HG02763 (cell line): ENCODE results near the gene PTPRE.
A peak's percentile ranks its signal among the peaks of the same experiment; 100 is the strongest.

Experiments used
- ATAC-seq: cut with Tn5 transposase; IDR thresholded peaks from one replicate; pipeline ENCODE4 v1.9.1; 2021; ENCODE audit warnings: mild to moderate bottlenecking, moderate library complexity; ENCODE audit not compliant: unreplicated experiment

Gene PTPRE

DNA sequence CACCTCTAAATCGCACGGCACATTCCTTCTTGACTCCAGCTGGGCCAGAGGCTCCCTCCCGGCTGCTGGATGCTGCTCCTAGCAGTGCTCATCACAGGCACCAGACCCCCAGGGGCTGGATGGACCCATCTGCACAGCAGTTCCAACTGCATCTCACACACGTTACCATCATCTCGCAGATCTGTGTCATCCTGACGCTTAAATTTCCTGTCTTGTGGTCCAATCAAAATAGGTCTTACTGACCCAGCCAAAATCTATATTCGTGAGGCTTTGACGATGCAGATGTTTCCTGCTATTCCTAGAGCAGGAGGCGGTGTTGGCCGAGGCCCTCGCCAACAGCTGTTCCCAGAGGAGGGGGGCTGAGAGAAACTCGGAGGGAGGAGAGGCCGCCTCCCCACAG is 111.3 kb downstream of the PTPRE start:
- ATAC-seq: no peak

DNA sequence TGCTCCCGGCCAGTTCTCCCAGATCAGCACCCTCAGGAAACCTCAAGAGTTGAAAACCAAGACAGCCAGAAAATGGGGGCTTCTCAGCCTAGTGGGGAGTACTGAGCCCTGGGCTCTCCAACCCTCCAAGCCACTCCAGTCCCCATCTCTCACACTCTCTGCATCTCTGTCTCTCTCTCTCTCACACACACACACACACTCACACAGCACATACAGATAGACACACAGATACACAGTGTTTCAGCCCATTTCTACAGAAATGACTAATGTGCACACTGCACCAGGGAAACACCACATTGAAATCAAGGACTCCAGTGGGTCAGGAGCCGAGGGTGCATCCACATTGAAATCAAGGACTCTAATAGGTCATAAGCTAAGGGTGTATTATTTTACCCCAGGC is 111.8 kb downstream of the PTPRE start:
- no peak for ATAC-seq

DNA sequence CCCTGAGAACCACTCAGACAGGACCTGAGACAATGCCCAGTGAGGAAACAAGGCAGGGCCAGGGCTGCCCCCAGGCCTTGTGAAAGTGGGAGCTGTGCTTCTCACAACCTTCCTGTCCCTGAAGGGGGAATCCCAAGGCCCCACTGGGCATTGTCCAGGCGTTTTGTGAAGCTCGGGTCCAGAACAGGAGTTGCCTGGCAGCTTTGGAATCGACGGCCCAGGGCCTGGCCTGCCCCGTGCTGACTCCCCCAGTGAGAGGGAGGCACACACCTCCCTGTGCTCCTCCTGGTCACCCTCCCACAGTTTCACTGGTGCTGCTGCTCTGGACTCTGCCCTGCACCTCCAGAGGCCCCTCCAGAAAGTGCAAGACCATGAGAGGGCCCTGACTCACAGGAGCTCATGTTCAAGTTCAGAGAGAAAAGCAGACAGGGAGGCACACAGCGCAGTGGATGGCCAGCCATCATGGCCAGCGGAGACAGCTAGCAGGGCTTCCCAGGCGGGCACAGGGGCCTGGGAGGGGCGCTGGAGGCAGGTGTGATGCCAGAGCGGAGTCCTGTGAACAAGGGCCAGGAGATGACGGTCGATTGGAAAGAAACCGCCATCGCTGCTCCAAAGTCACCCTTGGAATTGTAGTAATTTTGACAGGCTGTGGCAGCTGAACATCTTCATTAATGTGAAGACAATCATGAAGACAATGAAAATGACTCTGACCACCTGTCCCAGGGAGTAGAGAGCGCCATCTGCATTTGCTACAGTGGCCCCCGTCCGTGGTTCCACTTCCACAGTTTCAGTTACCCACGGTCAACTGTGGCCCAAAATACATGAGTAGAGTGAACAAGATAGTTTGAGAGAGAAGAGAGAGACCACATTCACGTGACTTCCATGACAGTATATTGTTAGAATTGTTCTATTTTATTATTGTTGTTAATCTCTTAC is 115.6 kb downstream of the PTPRE start:
- ATAC-seq: no peak

DNA sequence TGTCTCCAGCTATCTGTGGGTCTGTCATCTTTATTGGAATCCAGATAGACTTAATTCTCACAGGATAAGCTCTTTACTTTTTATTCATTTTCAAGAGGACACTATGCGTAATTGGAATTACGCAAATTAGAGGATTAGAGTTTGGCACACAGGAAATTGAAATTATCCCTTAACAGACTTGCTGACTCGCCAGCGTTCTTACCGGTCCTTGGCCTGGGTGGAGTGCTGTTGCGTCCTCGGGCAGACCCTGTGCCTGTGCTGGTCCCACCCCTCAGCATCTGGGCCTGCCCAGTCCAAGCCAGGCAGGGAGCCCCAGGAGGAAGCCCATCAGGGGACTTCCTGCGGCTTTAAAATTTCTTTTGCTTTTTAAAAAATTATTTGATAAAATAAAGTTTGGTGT is 117.5 kb downstream of the PTPRE start:
- no peak for ATAC-seq

DNA sequence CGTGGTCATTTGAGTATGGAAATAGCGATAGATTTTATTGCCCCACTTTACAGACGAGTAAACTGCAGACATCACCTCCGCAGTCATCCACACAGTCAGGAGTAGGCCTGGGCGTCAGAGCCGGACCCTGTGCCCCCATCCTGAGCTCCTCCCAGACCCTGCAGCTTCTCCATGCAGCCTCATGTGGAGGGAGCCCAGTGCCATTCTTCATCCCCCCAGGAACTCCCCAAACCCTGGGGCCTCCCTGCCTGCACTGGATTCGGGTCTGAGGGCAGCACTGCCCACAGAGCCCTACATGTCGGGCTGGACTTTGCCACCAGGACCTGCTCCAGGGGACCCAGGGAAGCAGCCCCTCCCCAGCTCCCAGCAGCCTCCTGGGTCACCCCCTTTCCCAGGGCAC is 118.5 kb downstream of the PTPRE start:
- ATAC-seq: no peak

DNA sequence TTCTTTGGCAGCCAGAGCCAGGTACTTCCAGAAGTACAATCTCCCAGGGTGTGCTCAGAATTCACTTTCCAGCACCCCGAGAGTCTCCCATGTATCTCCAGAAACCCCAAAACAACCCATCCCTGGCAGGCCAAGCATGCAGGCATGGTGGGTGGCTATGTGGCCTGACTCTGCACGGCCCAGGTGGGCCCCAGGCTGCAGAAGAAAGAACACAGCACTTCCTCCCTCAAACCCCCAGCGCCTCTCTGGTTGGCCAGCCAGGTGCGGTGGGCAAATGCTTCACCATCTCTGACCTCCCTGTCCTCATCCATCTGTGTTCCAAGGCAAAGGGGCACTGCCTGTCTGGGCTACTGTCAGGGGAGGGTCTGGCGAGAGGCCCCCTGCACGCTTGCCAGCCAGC is 119.0 kb downstream of the PTPRE start:
- no peak for ATAC-seq

GRCh38 chr10:128026615-128027300 is 119.9 kb downstream of the PTPRE start:
- ATAC-seq: no peak

- ATAC-seq: no peak
These were observed 120.4 kb downstream of the PTPRE start for GRCh38 chr10:128027306-128027705.

- no peak for ATAC-seq
These were observed 121.1 kb downstream of the PTPRE start for GRCh38 chr10:128027822-128028507.

GRCh38 chr10:128028508-128029289 is 121.8 kb downstream of the PTPRE start:
- ATAC-seq: no peak

DNA sequence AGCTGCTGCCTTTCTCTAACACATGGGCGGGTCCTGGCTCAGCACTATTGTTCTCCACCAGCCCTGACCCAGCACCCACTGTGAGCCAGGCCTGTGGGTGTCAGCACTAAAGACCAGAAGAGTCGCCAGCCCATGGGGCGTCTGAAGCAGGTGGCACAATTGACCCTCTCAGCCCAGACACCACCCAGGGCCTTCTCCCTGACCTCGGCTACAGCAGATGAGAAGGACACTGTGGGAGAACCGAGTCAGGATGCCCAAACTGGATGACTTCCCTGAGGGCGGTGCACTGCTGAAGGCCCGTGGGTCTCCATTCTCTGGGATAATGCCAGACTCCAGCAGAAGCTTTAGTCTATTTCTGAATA is 122.4 kb downstream of the PTPRE start:
- no peak for ATAC-seq

GRCh38 chr10:128029731-128030369 is 122.9 kb downstream of the PTPRE start:
- no peak for ATAC-seq

GRCh38 chr10:128030498-128031072 is 123.7 kb downstream of the PTPRE start:
- ATAC-seq: no peak

GRCh38 chr10:128031216-128031615 is 124.3 kb downstream of the PTPRE start:
- ATAC-seq: no peak

GRCh38 chr10:128032466-128032865 is 125.6 kb downstream of the PTPRE start:
- no peak for ATAC-seq

DNA sequence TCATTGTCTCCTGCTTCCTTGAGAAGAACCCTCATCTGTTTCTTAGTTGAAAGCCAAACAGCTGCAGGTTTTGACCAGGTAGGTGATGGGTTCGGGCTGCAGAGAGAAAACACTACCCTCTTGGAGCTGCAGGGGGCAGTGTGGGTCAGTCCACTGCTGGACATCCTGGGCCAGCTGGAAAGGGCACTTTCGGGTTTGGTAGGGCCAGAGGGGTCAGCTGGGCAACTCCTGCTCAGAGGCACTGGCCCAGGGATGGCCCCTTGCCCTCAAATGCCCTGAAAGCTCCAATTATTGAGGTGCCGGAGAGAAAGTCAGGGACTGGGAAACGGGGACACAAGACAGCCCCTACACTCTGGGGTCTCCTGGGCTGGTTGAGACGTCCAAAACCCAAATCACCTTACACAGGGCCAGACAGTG is 128.7 kb downstream of the PTPRE start:
- ATAC-seq: peak; percentile 57

DNA sequence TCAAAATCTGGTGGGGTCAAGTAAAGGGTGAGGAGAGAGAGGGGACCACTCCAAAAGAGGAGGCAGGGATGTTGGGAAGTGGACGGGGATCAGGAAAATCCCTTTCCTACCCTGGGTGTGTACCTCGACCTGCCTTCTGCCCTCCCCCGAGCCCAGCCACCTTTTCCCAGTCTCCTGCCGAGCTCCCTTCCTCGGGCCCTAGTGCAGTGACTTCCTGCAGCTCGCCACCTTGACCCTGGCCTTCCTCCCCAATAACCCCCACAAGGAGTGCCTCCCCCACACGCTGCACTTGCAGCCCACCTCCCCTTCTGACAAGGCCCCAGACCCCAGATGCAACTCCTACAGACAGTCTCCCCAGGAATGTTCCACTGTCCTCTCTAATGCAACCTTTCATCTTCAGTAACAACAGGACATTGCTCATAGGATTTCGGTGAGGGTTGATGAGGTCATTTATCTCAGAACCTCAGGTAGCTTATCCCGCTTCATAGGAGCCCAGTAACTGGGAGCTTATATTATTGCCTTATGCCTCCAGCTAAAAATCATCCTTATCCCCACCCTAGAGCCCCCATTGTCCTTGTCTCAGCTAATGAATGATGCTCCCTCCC is 129.2 kb downstream of the PTPRE start:
- ATAC-seq: no peak

GRCh38 chr10:128036746-128037543 is 130.0 kb downstream of the PTPRE start:
- ATAC-seq: no peak

GRCh38 chr10:128040096-128040495 is 133.2 kb downstream of the PTPRE start:
- ATAC-seq: no peak
